ENCODE results near the gene BOD1. TPM values are rescaled to one million over a fixed set of nuclear protein-coding genes. Genes with fewer than 3 reads are reported as not detected.

Gene BOD1
- total RNA-seq, 4 donors from 2014 or later, result 50.8 to 64.4 (median 54.7) TPM

DNA sequence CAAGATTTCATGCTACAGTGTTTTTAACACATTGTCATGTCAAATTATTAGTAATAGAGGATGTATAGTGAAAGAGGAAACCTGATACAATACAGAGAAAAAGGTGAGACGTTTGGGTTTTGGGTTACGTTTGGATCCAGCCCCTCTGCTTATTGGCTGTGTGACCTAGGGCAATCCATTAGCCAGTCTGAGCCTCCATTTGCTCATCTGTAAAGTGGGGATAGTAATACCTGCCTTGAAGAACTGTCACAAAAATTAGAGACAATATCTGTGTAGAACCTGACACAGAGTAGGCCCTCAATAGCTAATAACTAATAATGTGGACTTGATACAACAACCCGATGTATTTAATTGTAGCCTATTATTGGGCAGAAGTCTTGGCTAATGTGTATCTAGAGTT lies 4.3 kb upstream of the BOD1 start:
- H3K27ac ChIP-seq, result no peak overlapping the region
- no peaks in the 10 kb centered on the region for H3K27me3 ChIP-seq
- H3K4me1 ChIP-seq, result peaks cover under 1 to 11% (median 3%) of the 10 kb centered on the region in 3 donors
- no peaks in the 10 kb centered on the region for H3K36me3 ChIP-seq
- TF ChIP-seq, protein P1, sequence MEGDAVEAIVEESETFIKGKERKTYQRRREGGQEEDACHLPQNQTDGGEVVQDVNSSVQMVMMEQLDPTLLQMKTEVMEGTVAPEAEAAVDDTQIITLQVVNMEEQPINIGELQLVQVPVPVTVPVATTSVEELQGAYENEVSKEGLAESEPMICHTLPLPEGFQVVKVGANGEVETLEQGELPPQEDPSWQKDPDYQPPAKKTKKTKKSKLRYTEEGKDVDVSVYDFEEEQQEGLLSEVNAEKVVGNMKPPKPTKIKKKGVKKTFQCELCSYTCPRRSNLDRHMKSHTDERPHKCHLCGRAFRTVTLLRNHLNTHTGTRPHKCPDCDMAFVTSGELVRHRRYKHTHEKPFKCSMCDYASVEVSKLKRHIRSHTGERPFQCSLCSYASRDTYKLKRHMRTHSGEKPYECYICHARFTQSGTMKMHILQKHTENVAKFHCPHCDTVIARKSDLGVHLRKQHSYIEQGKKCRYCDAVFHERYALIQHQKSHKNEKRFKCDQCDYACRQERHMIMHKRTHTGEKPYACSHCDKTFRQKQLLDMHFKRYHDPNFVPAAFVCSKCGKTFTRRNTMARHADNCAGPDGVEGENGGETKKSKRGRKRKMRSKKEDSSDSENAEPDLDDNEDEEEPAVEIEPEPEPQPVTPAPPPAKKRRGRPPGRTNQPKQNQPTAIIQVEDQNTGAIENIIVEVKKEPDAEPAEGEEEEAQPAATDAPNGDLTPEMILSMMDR (IDR thresholded peaks at IDR 0.05), result no peak
- TF ChIP-seq POLR2A (IDR thresholded peaks at IDR 0.05) (no peak), EP300 (IDR thresholded peaks at IDR 0.05) (no peak), POLR2AphosphoS5 (IDR thresholded peaks at IDR 0.05) (no peak)
- no peak overlapping the region for H3K4me3 ChIP-seq
- WGBS, 2 donors (ENCODE audit: low coverage in 1 of 2), result 62 to 68% methylated on average over 3 of the region's 3 CpGs
- H3K9me3 ChIP-seq, result no peaks in the 10 kb centered on the region
- no peak for ATAC-seq

DNA sequence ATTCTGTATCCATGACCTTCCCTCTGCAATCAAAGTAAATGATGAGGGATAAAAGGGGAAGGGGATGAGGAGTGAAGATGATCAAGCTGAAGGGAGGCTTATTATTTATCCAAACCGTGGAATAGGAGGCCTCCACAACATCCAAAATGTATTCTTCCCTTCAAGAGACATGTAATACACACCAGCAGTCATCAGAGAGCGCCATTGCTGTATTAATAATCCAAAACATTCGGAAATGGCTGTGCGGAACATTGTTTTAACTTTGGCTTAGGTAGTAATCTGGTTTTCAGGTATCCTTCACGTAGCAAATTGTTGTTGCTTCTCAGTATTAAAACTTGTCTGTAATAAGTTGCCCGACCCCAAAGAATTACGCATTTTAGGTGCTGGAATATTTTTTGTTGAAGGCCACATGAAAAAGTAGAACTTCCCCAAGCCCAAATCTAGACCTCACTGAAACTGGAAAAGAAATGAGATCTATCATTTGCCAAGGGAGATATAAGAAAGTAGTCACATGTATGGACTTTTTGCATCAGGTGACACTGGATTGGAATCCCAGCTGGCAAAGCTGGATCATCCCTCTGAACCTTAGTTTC lies 2.6 kb upstream of the BOD1 start:
- Histone ChIP-seq H3K4me3 (no peak overlapping the region), H3K4me1 (peaks cover 12 to 28% (median 17%) of the 10 kb centered on the region in 3 donors), H3K27me3 (no peaks in the 10 kb centered on the region), H3K27ac (no peak overlapping the region), H3K36me3 (no peaks in the 10 kb centered on the region), H3K9me3 (no peaks in the 10 kb centered on the region)
- TF ChIP-seq EP300 (IDR thresholded peaks at IDR 0.05), result no peak
- TF ChIP-seq, protein P1 (IDR thresholded peaks at IDR 0.05), result peak; percentile 62 to 84 (median 79)
- no peak for TF ChIP-seq POLR2AphosphoS5 (IDR thresholded peaks at IDR 0.05)
- TF ChIP-seq POLR2A (IDR thresholded peaks at IDR 0.05), result no peak
- 11 to 12% methylated on average over 6 to 7 of the region's 7 CpGs for WGBS, 2 donors (ENCODE audit: low coverage in 1 of 2)
- ATAC-seq, result no peak

DNA sequence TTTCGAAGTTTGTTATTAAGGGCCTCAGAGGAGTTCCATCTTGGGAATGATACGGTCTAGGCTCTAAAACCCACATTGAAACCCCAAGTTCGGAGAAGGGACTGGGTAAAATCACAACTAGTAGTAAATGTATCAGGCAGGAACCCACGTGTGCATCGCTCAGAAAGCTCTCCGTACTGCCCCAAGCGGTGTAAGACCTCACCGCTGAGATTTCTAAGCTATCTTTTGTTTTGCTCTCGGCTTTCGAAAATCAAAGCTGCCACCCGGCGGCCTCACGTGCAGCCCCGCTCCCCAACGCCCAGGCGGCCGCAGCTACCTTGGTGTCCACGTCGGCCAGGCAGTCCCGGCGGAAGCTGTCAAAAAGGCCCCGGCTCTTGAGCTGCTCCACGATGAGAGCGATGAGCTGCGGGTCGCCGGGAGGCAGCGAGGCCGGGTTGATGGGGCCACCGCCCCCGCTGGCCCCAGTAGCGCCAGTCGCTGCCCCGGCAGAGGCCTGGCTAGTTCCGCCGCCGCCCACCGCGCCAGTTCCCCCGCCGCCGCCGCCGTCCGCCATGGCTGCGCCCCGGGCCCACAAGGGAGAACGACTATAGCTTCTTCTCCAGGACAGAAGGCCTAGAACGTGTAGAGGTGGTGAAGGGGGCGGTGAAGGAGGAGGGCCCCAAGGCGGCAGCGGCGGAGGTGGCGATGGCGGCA lies 420 bp downstream of the BOD1 start:
- H3K36me3 ChIP-seq, result peaks cover 0 to 26% of the 10 kb centered on the region in 2 donors
- no peaks in the 10 kb centered on the region for H3K27me3 ChIP-seq
- no peaks in the 10 kb centered on the region for H3K9me3 ChIP-seq
- peak overlapping the region; percentile 95 to 99 (median 96) for H3K27ac ChIP-seq
- TF ChIP-seq POLR2A (IDR thresholded peaks at IDR 0.05) (no peak), EP300 (IDR thresholded peaks at IDR 0.05) (no peak), POLR2AphosphoS5 (IDR thresholded peaks at IDR 0.05) (peak; percentile 34)
- TF ChIP-seq, protein P1 (IDR thresholded peaks at IDR 0.05), result peak; percentile 49 to 77 (median 62)
- 0 to 1% methylated on average over 4 to 11 of the region's 55 CpGs for WGBS, 2 donors (ENCODE audit: low coverage in 1 of 2)
- H3K4me3 ChIP-seq, result peak overlapping the region; percentile 94
- ATAC-seq, result peak; percentile 57
- H3K4me1 ChIP-seq, result peaks cover 12 to 52% (median 17%) of the 10 kb centered on the region in 3 donors

DNA sequence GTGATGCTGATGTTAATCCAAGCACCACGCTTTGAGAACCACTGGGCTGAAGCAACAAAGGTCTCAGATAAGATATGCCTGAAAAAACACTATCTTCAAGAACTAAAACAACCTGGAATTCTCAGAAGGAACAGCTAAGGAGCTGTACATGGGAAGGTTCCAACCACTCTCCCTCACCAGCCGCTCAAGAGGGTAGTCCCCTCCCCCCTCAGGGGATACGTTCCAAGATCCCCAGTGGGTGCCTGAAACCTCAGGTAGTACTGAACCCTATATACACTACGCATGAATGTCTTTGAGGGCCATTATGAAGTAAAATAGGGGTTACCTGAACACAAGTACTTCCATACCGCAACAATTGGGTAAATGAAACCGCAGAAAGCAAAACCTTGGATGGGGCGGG lies 1.9 kb downstream of the BOD1 start:
- no peaks in the 10 kb centered on the region for H3K27me3 ChIP-seq
- TF ChIP-seq POLR2AphosphoS5 (IDR thresholded peaks at IDR 0.05), result no peak
- no peak for TF ChIP-seq POLR2A (IDR thresholded peaks at IDR 0.05)
- TF ChIP-seq, protein P1 (IDR thresholded peaks at IDR 0.05), result no peak
- no peak for TF ChIP-seq EP300 (IDR thresholded peaks at IDR 0.05)
- H3K4me3 ChIP-seq, result peak overlapping the region in 1 of 2 donors; percentile 94
- H3K4me1 ChIP-seq, result peaks cover 12 to 52% (median 17%) of the 10 kb centered on the region in 3 donors
- H3K27ac ChIP-seq, result no peak overlapping the region
- no peak for ATAC-seq
- peaks cover 0 to 40% of the 10 kb centered on the region in 2 donors for H3K36me3 ChIP-seq
- 80% methylated on average over 1 to 7 of the region's 7 CpGs for WGBS, 2 donors (ENCODE audit: low coverage in 1 of 2)
- no peaks in the 10 kb centered on the region for H3K9me3 ChIP-seq

Measured in gastroesophageal sphincter (tissue), 4 donors.